Mesothelial cell of epicardium (in vitro differentiated cells): ENCODE data around the gene GRID1. TPM values are rescaled to one million over a fixed set of nuclear protein-coding genes. Genes with fewer than 3 reads are reported as not detected.

Experiments used
- DNase-seq, 2 experiments: peaks; one replicate each; pipeline ENCODE4 v3.0.0; 2021; ENCODE audit warnings: low spot score in 2 of 2; ENCODE audit not compliant: unreplicated experiment in 2 of 2
- H3K27ac Mint-ChIP-seq: 2 replicates; pipeline ENCODE4 v1.8.0; 2021; ENCODE audit warnings: mixed read lengths
- H3K27me3 Mint-ChIP-seq: 2 replicates; pipeline ENCODE4 v1.8.0; 2021; ENCODE audit warnings: low read depth, mixed read lengths
- H3K36me3 Mint-ChIP-seq: 2 replicates; pipeline ENCODE4 v1.8.0; 2021; ENCODE audit warnings: mixed read lengths
- H3K4me1 Mint-ChIP-seq: 2 replicates; pipeline ENCODE4 v1.8.0; 2021; ENCODE audit warnings: mixed read lengths
- H3K4me3 Mint-ChIP-seq: 2 replicates; pipeline ENCODE4 v1.8.0; 2021; ENCODE audit warnings: mild to moderate bottlenecking, moderate library complexity, mixed read lengths
- H3K9me3 Mint-ChIP-seq: 2 replicates; pipeline ENCODE4 v1.8.0; 2021; ENCODE audit warnings: mixed read lengths
- CTCF ChIP-seq: fragments of 200-600 bp; sonication (generic); IDR thresholded peaks from one replicate; pipeline ENCODE4 v1.5.0; 2021; ENCODE audit warnings: antibody characterized with exemption; ENCODE audit not compliant: unreplicated experiment
- total RNA-seq: library from RNA; stranded (reverse); gene quantifications from 3 replicates; pipeline ENCODE4 v1.2.1, GENCODE V29; 2021

GRID1 gene
- total RNA-seq, 1 donor from 2014 or later: 0.22 TPM

DNA sequence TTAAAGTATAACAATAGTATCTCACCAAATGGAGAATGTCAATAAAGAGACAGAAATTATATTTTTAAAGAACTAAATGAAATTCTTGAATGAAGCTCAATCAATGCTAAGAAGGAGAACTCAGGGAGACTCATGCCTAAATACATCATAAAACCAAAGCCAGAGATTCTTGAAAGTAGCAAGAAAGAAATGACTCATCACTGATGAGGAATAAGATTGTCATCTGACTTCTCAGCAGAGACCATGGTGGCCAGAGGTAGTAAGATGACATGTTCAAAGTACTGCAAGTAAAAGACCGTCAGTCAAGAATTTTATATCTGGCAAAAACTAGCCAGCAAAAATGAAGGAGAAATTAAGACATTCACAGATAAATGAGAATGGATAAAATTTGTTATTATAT lies 399.0 kb downstream of the GRID1 start:
- peaks cover 49% of the 10 kb centered on the region for H3K9me3 Mint-ChIP-seq
- no peak for DNase-seq
- H3K4me3 Mint-ChIP-seq: no peak overlapping the region

DNA sequence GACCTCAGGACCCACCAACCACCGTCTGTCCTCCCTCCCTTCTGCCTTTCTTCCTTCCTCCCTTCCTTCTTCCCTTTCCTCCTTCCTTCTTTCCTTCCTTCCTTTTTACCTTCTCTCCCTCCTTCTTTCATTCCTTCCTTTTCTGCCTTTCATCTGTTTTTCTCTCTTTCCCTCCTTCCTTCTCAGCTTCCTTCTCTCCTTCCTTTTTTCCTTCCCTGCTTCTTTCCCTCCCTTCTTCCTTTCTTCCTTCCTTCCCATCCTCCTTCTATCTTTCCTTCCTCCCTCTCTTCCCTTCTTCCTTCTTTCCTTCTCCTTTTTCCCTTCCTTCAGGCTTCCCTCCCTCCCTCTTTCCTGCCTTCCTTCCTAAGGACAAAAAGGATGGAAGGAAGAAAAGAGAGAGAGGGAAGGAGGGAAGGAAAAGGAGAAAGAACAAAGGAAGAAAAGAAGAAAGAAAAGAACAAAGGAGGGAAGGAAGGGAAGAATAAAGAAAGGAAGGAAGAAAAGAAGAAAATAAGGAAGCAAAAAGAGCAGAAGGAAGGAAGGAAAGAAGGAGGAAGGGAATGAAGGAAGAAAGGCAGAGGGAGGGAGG lies 405.0 kb downstream of the GRID1 start:
- H3K27me3 Mint-ChIP-seq: peaks cover 25% of the 10 kb centered on the region
- no peak for DNase-seq
- no peak for TF ChIP-seq CTCF
- H3K36me3 Mint-ChIP-seq: no peaks in the 10 kb centered on the region
- peaks cover 17% of the 10 kb centered on the region for H3K9me3 Mint-ChIP-seq
- H3K27ac Mint-ChIP-seq: no peak overlapping the region
- H3K4me1 Mint-ChIP-seq: no peaks in the 10 kb centered on the region
- H3K4me3 Mint-ChIP-seq: no peak overlapping the region

More for the DNA sequence above, 399.0 kb downstream of the GRID1 start:
- no peak overlapping the region for H3K27ac Mint-ChIP-seq
- H3K36me3 Mint-ChIP-seq: no peaks in the 10 kb centered on the region
- no peaks in the 10 kb centered on the region for H3K4me1 Mint-ChIP-seq
- TF ChIP-seq CTCF: no peak
- H3K27me3 Mint-ChIP-seq: peaks cover 9% of the 10 kb centered on the region

GRCh38 chr10:85961073-85961472 lies 405.5 kb downstream of the GRID1 start:
- H3K4me3 Mint-ChIP-seq: no peak overlapping the region
- H3K27ac Mint-ChIP-seq: no peak overlapping the region
- H3K4me1 Mint-ChIP-seq: no peaks in the 10 kb centered on the region
- DNase-seq: no peak
- no peak for TF ChIP-seq CTCF
- peaks cover 25% of the 10 kb centered on the region for H3K27me3 Mint-ChIP-seq
- H3K9me3 Mint-ChIP-seq: peaks cover 16% of the 10 kb centered on the region
- no peaks in the 10 kb centered on the region for H3K36me3 Mint-ChIP-seq

DNA sequence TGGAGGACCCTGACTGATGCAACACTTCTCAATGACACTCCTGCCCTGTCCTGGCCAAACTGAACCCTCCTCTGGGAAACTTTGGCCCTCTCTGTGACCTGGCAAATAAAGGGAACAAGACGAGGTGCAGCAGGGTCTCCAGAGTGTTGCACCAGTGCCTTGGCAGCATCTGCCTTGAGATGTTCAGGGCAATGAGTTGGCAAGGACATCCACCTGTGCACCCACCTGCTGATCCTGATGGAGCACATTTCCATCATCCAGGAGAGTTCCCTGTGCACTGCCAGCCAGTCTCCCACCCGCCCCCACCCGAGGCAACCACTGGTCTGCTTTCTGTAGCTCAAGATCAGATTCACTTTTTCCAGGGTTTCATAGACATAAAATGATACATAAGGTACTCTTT lies 407.4 kb downstream of the GRID1 start:
- H3K36me3 Mint-ChIP-seq: no peaks in the 10 kb centered on the region
- no peak overlapping the region for H3K4me3 Mint-ChIP-seq
- DNase-seq: no peak
- no peak overlapping the region for H3K27ac Mint-ChIP-seq
- peaks cover 8% of the 10 kb centered on the region for H3K9me3 Mint-ChIP-seq
- no peak for TF ChIP-seq CTCF
- H3K4me1 Mint-ChIP-seq: no peaks in the 10 kb centered on the region
- H3K27me3 Mint-ChIP-seq: peaks cover 28% of the 10 kb centered on the region

- peaks cover 18% of the 10 kb centered on the region for H3K27me3 Mint-ChIP-seq
- H3K9me3 Mint-ChIP-seq: no peaks in the 10 kb centered on the region
- DNase-seq: no peak
- H3K4me3 Mint-ChIP-seq: no peak overlapping the region
- H3K4me1 Mint-ChIP-seq: no peaks in the 10 kb centered on the region
- no peak overlapping the region for H3K27ac Mint-ChIP-seq
- no peaks in the 10 kb centered on the region for H3K36me3 Mint-ChIP-seq
- TF ChIP-seq CTCF: no peak
Measured at GRCh38 chr10:85950921-85951320, 415.7 kb downstream of the GRID1 start.
